ENCODE data around the gene VWA3A.
"Not testable (repeated sequence)": the region's sequence is repeated elsewhere in the genome, so short reads cannot be mapped to it uniquely, and the experiment has no call there.

VWA3A gene

GRCh38 chr16:22139008-22139407, 46.7 kb downstream of the VWA3A start:
- no peak for DNase-seq (ENCODE audit: low read depth in 2 of 2)

- no peak for DNase-seq (ENCODE audit: low read depth in 2 of 2)
Observed at GRCh38 chr16:22139732-22140131, 47.4 kb downstream of the VWA3A start.

GRCh38 chr16:22141767-22142166, 49.4 kb downstream of the VWA3A start:
- no peak for DNase-seq (ENCODE audit: low read depth in 2 of 2)

GRCh38 chr16:22144520-22144919, 52.2 kb downstream of the VWA3A start:
- DNase-seq (ENCODE audit: low read depth in 2 of 2): no peak

GRCh38 chr16:22147853-22148252, 55.5 kb downstream of the VWA3A start:
- no peak for DNase-seq (ENCODE audit: low read depth in 2 of 2)

GRCh38 chr16:22151246-22151998, 59.1 kb downstream of the VWA3A start:
- DNase-seq (ENCODE audit: low read depth in 2 of 2): no peak

- DNase-seq (ENCODE audit: low read depth in 2 of 2): no peak
Observed at GRCh38 chr16:22152316-22152715, 60.0 kb downstream of the VWA3A start.

GRCh38 chr16:22153078-22153477, 60.7 kb downstream of the VWA3A start:
- not testable (repeated sequence) for DNase-seq (ENCODE audit: low read depth in 2 of 2)

GRCh38 chr16:22161401-22161800, 69.1 kb downstream of the VWA3A start:
- DNase-seq (ENCODE audit: low read depth in 2 of 2): no peak

GRCh38 chr16:22161999-22162655, 69.8 kb downstream of the VWA3A start, which contains the start of gene SDR42E2:
TSS of gene SDR42E2 (plus strand) at chr16:22162506. CDS start at chr16:22165583, 3,077 bp downstream.
- peak; percentile 14 to 24 for DNase-seq (ENCODE audit: low read depth in 2 of 2)

- no peak for DNase-seq (ENCODE audit: low read depth in 2 of 2)
Observed at GRCh38 chr16:22162656-22163009, 70.3 kb downstream of the VWA3A start.

- DNase-seq (ENCODE audit: low read depth in 2 of 2): no peak
Observed at GRCh38 chr16:22163806-22164205, 71.5 kb downstream of the VWA3A start.

- DNase-seq (ENCODE audit: low read depth in 2 of 2): no peak
Observed at GRCh38 chr16:22164482-22164881, 72.1 kb downstream of the VWA3A start.

- DNase-seq (ENCODE audit: low read depth in 2 of 2): no peak
Observed at GRCh38 chr16:22165508-22166285, 73.4 kb downstream of the VWA3A start.

GRCh38 chr16:22171953-22172352, 79.6 kb downstream of the VWA3A start:
- no peak for DNase-seq (ENCODE audit: low read depth in 2 of 2)

GRCh38 chr16:22172642-22173041, 80.3 kb downstream of the VWA3A start:
- not testable (repeated sequence) for DNase-seq (ENCODE audit: low read depth in 2 of 2)

GRCh38 chr16:22174642-22175041, 82.3 kb downstream of the VWA3A start:
- DNase-seq (ENCODE audit: low read depth in 2 of 2): no peak

- DNase-seq (ENCODE audit: low read depth in 2 of 2): no peak
Observed at GRCh38 chr16:22177968-22178930, 85.9 kb downstream of the VWA3A start.

GRCh38 chr16:22181426-22181825, 89.1 kb downstream of the VWA3A start:
- no peak for DNase-seq (ENCODE audit: low read depth in 2 of 2)

GRCh38 chr16:22181843-22182242, 89.5 kb downstream of the VWA3A start:
- no peak for DNase-seq (ENCODE audit: low read depth in 2 of 2)

- no peak for DNase-seq (ENCODE audit: low read depth in 2 of 2)
Observed at GRCh38 chr16:22183335-22183734, 91.0 kb downstream of the VWA3A start.

All from stimulated activated CD8-positive, alpha-beta memory T cell treated with anti-CD3 and anti-CD28 coated beads, Interleukin-2, amount 100 ng/mL, for 48 hours (primary cell).